OCI-LY7 (cell line): ENCODE data around the gene ABLIM1. TPM values are rescaled to one million over a fixed set of nuclear protein-coding genes. Genes with fewer than 3 reads are reported as not detected.

Experiments used
- BruUV-seq: library from RNA; stranded (reverse); fragments of 400-500 nt; replicated peaks from 2 replicates; lab custom pipeline; 2021; lab: Mats Ljungman, UMichigan
- CTCF ChIA-PET: fragments of 300-600 bp; sonication (Branson Sonifier 250); formaldehyde crosslinking; loops from one replicate; lab custom pipeline; 2022; ENCODE audit warnings: antibody characterized with exemption; ENCODE audit not compliant: unreplicated experiment; lab: Charles Lee
- POLR2A ChIA-PET: fragments of 300-600 bp; sonication (Branson Sonifier 250); formaldehyde crosslinking; loops from one replicate; lab custom pipeline; 2022; ENCODE audit warnings: antibody characterized with exemption; lab: Charles Lee
- DNase-seq: peaks from one replicate; pipeline ENCODE4 v3.0.0-alpha.2; 2015; ENCODE audit warnings: low spot score
- H2AFZ ChIP-seq: fragments of 200-600 bp; sonication (generic), shearing (Covaris generic); 2 replicates; pipeline ENCODE4 v1.6.1; 2014; ENCODE audit warnings: mild to moderate bottlenecking, antibody characterized with exemption, low read length, moderate library complexity
- H3K27ac ChIP-seq: fragments of 200-600 bp; sonication (generic); 2 replicates; pipeline ENCODE4 v1.5.1; 2014; ENCODE audit warnings: mixed run types, low read depth, mild to moderate bottlenecking, moderate library complexity, low read length, inconsistent platforms; ENCODE audit not compliant: poor library complexity, severe bottlenecking
- H3K36me3 ChIP-seq: fragments of 200-600 bp; sonication (generic); 2 replicates; pipeline ENCODE4 v1.6.1; 2014; ENCODE audit warnings: mild to moderate bottlenecking, antibody characterized with exemption, low read length, moderate library complexity, mixed read lengths; ENCODE audit not compliant: insufficient read depth
- H3K4me1 ChIP-seq: fragments of 200-600 bp; sonication (generic); 2 replicates; pipeline ENCODE4 v1.5.1; 2014; ENCODE audit warnings: mild to moderate bottlenecking, low read length; ENCODE audit not compliant: insufficient read depth, poor library complexity, severe bottlenecking
- H3K4me2 ChIP-seq: fragments of 200-600 bp; sonication (generic); 2 replicates; pipeline ENCODE4 v1.6.1; 2014; ENCODE audit warnings: mild to moderate bottlenecking, low read length
- H3K4me3 ChIP-seq: fragments of 200-600 bp; sonication (generic); 2 replicates; pipeline ENCODE4 v1.5.1; 2014; ENCODE audit warnings: mild to moderate bottlenecking, low read depth, low read length; ENCODE audit not compliant: poor library complexity, severe bottlenecking
- H3K79me2 ChIP-seq: fragments of 200-600 bp; sonication (generic); 2 replicates; pipeline ENCODE4 v1.6.1; 2016; ENCODE audit warnings: low read depth, mild to moderate bottlenecking, low read length, moderate library complexity, mixed read lengths; ENCODE audit not compliant: insufficient read depth
- H3K9me2 ChIP-seq: fragments of 200-600 bp; sonication (generic); 2 replicates; pipeline ENCODE4 v1.6.1; 2016; ENCODE audit warnings: mild to moderate bottlenecking, low read length, mixed read lengths; ENCODE audit not compliant: insufficient read depth
- H3K9me3 ChIP-seq: fragments of 200-600 bp; sonication (generic); 2 replicates; pipeline ENCODE4 v1.6.1; 2014; ENCODE audit warnings: mild to moderate bottlenecking, mixed run types, low read length, mixed read lengths
- H4K20me1 ChIP-seq: fragments of 200-600 bp; sonication (generic); 2 replicates; pipeline ENCODE4 v1.6.1; 2014; ENCODE audit warnings: mild to moderate bottlenecking, antibody characterized with exemption, low read length, moderate library complexity, mixed read lengths; ENCODE audit not compliant: insufficient read depth
- CTCF ChIP-seq: fragments of 200-600 bp; sonication (generic); conservative IDR thresholded peaks from 2 replicates; pipeline ENCODE4 v1.5.1; 2014; ENCODE audit warnings: mild to moderate bottlenecking, antibody characterized with exemption, low read length, moderate library complexity, mixed read lengths
- EZH2phosphoT487 ChIP-seq: fragments of 200-600 bp; sonication (generic); IDR thresholded peaks from 2 replicates; pipeline ENCODE4 v1.6.1; 2018; ENCODE audit warnings: low read depth, borderline replicate concordance, mild to moderate bottlenecking, mixed run types, antibody characterized with exemption, low read length, moderate library complexity, mixed read lengths
- intact Hi-C: fragments of 100-400 bp; cut with micrococcal nuclease; formaldehyde crosslinking; loops from one replicate; pipeline ENCODE4 v1.10.0; 2022; ENCODE audit not compliant: unreplicated experiment
- total RNA-seq, 2 experiments: library from RNA; depleted of rRNA in 1 of 2; stranded (reverse); fragments of >200 nt in 1 of 2; shearing (Covaris generic) in 1 of 2; gene quantifications; 2 replicates each; pipeline ENCODE4 v1.2.3, GENCODE V29; 2014 to 2022

The ABLIM1 gene
- total RNA-seq, 2 experiments from 2014 or later, result 94.2 to 268 TPM

GRCh38 chr10:114603948-114604347 lies 54.1 kb downstream of the ABLIM1 start:
- intact Hi-C loops, result no loop called here
- Histone ChIP-seq H3K9me2 (no peaks in the 10 kb centered on the region), H3K9me3 (no peaks in the 10 kb centered on the region), H3K4me3 (no peak overlapping the region), H3K36me3 (no peaks in the 10 kb centered on the region), H2AFZ (no peak overlapping the region), H3K4me2 (no peak overlapping the region), H4K20me1 (no peaks in the 10 kb centered on the region), H3K79me2 (no peaks in the 10 kb centered on the region), H3K27ac (no peak overlapping the region), H3K4me1 (no peaks in the 10 kb centered on the region)
- no peak for DNase-seq
- no peak for TF ChIP-seq CTCF
- TF ChIP-seq EZH2phosphoT487, result no peak
- ChIA-PET CTCF (no interaction called here), POLR2A (interaction anchor here (0.7 kb wide), 1 partner anchor 58 kb away, joined by 3 read pairs; no protein-coding TSS in a partner anchor)
- no TSS peak for BruUV-seq

- Histone ChIP-seq H3K27ac (no peak overlapping the region), H3K4me3 (no peak overlapping the region), H3K9me2 (no peaks in the 10 kb centered on the region), H3K4me1 (no peaks in the 10 kb centered on the region), H3K9me3 (no peaks in the 10 kb centered on the region), H3K36me3 (no peaks in the 10 kb centered on the region), H3K4me2 (no peak overlapping the region), H2AFZ (no peak overlapping the region), H3K79me2 (no peaks in the 10 kb centered on the region), H4K20me1 (no peaks in the 10 kb centered on the region)
- ChIA-PET POLR2A (interaction anchor here (0.7 kb wide), 1 partner anchor 59 kb away, joined by 3 read pairs; no protein-coding TSS in a partner anchor), CTCF (no interaction called here)
- DNase-seq, result no peak
- intact Hi-C loops, result no loop called here
- no TSS peak for BruUV-seq
- TF ChIP-seq CTCF, result no peak
- no peak for TF ChIP-seq EZH2phosphoT487
Measured at GRCh38 chr10:114603303-114603702, 54.8 kb downstream of the ABLIM1 start.

- POLR2A ChIA-PET, result no interaction called here
- no peak for DNase-seq
- H2AFZ ChIP-seq, result no peak overlapping the region
- H3K9me3 ChIP-seq, result no peaks in the 10 kb centered on the region
- H3K4me1 ChIP-seq, result no peaks in the 10 kb centered on the region
- no peak for TF ChIP-seq CTCF
- H3K9me2 ChIP-seq, result no peaks in the 10 kb centered on the region
- no peak overlapping the region for H3K4me3 ChIP-seq
- H3K27ac ChIP-seq, result no peak overlapping the region
- no peaks in the 10 kb centered on the region for H4K20me1 ChIP-seq
- H3K79me2 ChIP-seq, result no peaks in the 10 kb centered on the region
- H3K4me2 ChIP-seq, result no peak overlapping the region
- intact Hi-C loops, result no loop called here
- H3K36me3 ChIP-seq, result no peaks in the 10 kb centered on the region
- BruUV-seq, result no TSS peak
- CTCF ChIA-PET, result no interaction called here
Measured at GRCh38 chr10:114600057-114600456, 58.0 kb downstream of the ABLIM1 start.
